AG04450 (cell line): Measurements from ENCODE around the gene GRM4. TPM values are rescaled to one million over a fixed set of nuclear protein-coding genes. Genes with fewer than 3 reads are reported as not detected.
"Not testable (repeated sequence)": the region's sequence is repeated elsewhere in the genome, so short reads cannot be mapped to it uniquely, and the experiment has no call there.

Experiments
- CTCF ChIA-PET: fragments of 300-600, 350-600 bp; formaldehyde crosslinking; extraction: SDS; loops from one replicate; lab custom pipeline; 2022; ENCODE audit warnings: antibody characterized with exemption, inconsistent platforms; lab: Charles Lee
- POLR2A ChIA-PET: fragments of 350-600 bp; formaldehyde crosslinking; extraction: SDS; loops from one replicate; lab custom pipeline; 2021; ENCODE audit warnings: antibody characterized with exemption, inconsistent platforms; lab: Yijun Ruan, JAX
- DNase-seq: peaks from one replicate; pipeline ENCODE4 v3.0.0-alpha.2; 2011; ENCODE audit warnings: low read depth, low spot score
- H3K27ac ChIP-seq: one replicate; pipeline ENCODE4 v1.5.1; 2012; ENCODE audit warnings: low read depth, low read length, control low read depth
- H3K27me3 ChIP-seq: one replicate; pipeline ENCODE4 v1.6.0; 2012; ENCODE audit warnings: low read length; ENCODE audit not compliant: control insufficient read depth, insufficient read depth
- H3K4me3 ChIP-seq: 2 replicates; pipeline ENCODE4 v1.5.1; 2011; ENCODE audit warnings: mild to moderate bottlenecking, low read depth, low read length, control low read depth
- H3K9me3 ChIP-seq: 2 replicates; pipeline ENCODE4 v1.5.1; 2012; ENCODE audit warnings: low read length; ENCODE audit not compliant: control insufficient read depth, insufficient read depth
- polyA plus RNA-seq: library from polyadenylated mRNA; depleted of rRNA; stranded (reverse); fragments of >200 nt; gene quantifications from 2 replicates; pipeline ENCODE4 v1.2.3, GENCODE V29; 2011
- TF ChIP-seq, protein P1 (sequence below): IDR thresholded peaks from 2 replicates; pipeline ENCODE4 v1.5.1; 2011; ENCODE audit warnings: low read depth, low read length, control low read depth, inconsistent platforms

GRM4 gene
- polyA plus RNA-seq, 1 experiment = not detected

GRCh38 chr6:34017106-34017805 is 128.6 kb downstream of the GRM4 start:
- ChIA-PET POLR2A (no interaction called here), CTCF (interaction anchor here (1.0 kb wide), 1 partner anchor 246 kb away, joined by 3 read pairs; no protein-coding TSS in a partner anchor)
- Histone ChIP-seq H3K4me3 (no peak overlapping the region), H3K9me3 (peaks cover 5% of the 10 kb centered on the region), H3K27ac (no peak overlapping the region), H3K27me3 (peaks cover 9% of the 10 kb centered on the region)
- TF ChIP-seq, protein P1, sequence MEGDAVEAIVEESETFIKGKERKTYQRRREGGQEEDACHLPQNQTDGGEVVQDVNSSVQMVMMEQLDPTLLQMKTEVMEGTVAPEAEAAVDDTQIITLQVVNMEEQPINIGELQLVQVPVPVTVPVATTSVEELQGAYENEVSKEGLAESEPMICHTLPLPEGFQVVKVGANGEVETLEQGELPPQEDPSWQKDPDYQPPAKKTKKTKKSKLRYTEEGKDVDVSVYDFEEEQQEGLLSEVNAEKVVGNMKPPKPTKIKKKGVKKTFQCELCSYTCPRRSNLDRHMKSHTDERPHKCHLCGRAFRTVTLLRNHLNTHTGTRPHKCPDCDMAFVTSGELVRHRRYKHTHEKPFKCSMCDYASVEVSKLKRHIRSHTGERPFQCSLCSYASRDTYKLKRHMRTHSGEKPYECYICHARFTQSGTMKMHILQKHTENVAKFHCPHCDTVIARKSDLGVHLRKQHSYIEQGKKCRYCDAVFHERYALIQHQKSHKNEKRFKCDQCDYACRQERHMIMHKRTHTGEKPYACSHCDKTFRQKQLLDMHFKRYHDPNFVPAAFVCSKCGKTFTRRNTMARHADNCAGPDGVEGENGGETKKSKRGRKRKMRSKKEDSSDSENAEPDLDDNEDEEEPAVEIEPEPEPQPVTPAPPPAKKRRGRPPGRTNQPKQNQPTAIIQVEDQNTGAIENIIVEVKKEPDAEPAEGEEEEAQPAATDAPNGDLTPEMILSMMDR = no peak
- no peak for DNase-seq

DNA sequence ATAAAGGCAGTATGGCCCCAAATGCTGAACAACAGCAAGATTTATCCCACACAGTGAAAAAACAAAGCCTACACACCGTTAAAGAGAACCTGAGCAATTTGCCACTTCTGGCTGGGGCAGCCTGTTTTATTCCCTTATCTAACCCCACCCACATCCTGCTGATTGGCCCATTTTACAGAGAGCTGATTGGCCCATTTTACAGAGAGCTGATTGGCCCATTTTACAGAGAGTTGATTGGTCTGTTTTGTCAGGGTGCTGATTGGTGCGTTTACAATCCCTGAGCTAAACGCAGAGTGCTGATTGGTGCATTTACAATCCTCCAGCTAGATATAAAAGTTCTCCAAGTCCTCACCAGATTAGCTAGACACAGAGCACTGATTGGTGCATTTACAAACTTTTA is 129.3 kb downstream of the GRM4 start:
- H3K4me3 ChIP-seq, H3K9me3 ChIP-seq, POLR2A ChIA-PET, H3K27me3 ChIP-seq, DNase-seq, H3K27ac ChIP-seq: not testable (repeated sequence)
- CTCF ChIA-PET = interaction anchor here (1.0 kb wide), 1 partner anchor 245 kb away, joined by 3 read pairs; no protein-coding TSS in a partner anchor

DNA sequence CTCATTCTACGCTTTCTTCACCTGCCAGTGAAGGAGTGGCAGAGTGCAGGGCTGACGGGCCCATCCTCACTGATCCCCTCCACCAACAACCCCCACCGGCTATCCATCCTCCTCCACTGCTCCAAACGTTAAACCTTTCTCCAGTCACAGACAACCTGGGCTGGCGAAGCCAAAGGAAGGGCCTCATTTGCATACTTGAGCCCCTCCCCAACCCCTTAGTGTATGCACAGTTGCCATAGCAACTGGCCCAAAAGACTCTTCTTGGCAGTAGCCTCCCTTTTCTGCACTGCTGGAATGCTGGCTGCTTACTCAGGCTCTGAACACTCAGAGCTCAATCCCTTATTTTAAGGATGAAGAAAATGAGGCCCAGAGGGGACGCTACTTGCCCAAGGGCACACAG is 130.3 kb downstream of the GRM4 start:
- no peak overlapping the region for H3K4me3 ChIP-seq
- H3K27me3 ChIP-seq = peaks cover 8% of the 10 kb centered on the region
- H3K27ac ChIP-seq = no peak overlapping the region
- DNase-seq = no peak
- TF ChIP-seq, protein P1 = no peak
- CTCF ChIA-PET = no interaction called here
- H3K9me3 ChIP-seq = peaks cover 5% of the 10 kb centered on the region
- POLR2A ChIA-PET = no interaction called here

- Histone ChIP-seq H3K4me3 (no peak overlapping the region), H3K27ac (no peak overlapping the region), H3K9me3 (no peaks in the 10 kb centered on the region; the same call in none of the 2 replicates), H3K27me3 (peaks cover 4% of the 10 kb centered on the region)
- no peak for DNase-seq
- CTCF ChIA-PET = interaction anchor here (0.7 kb wide), 1 partner anchor 267 kb away, joined by 3 read pairs; no protein-coding TSS in a partner anchor
- POLR2A ChIA-PET = no interaction called here
- TF ChIP-seq, protein P1 = no peak
Observed at GRCh38 chr6:34011264-34011663, 134.6 kb downstream of the GRM4 start.

- no peak overlapping the region for H3K27ac ChIP-seq
- ChIA-PET POLR2A (no interaction called here), CTCF (no interaction called here)
- no peaks in the 10 kb centered on the region; the same call in none of the 2 replicates for H3K9me3 ChIP-seq
- TF ChIP-seq, protein P1 = no peak
- no peak for DNase-seq
- H3K4me3 ChIP-seq = no peak overlapping the region
- H3K27me3 ChIP-seq = peaks cover 21% of the 10 kb centered on the region
Observed at GRCh38 chr6:34005901-34006531, 139.9 kb downstream of the GRM4 start.
